IPS-NIHi7 (cell line): ENCODE measurements around the gene GGA1.
A peak's percentile ranks its signal among the peaks of the same experiment; 100 is the strongest.
"Not testable (repeated sequence)": the region's sequence is repeated elsewhere in the genome, so short reads cannot be mapped to it uniquely, and the experiment has no call there.

Experiments
- DNase-seq: peaks from one replicate; pipeline ENCODE4 v3.0.0; 2012; ENCODE audit warnings: mixed read lengths; ENCODE audit errors: extremely low spot score

Gene GGA1

DNA sequence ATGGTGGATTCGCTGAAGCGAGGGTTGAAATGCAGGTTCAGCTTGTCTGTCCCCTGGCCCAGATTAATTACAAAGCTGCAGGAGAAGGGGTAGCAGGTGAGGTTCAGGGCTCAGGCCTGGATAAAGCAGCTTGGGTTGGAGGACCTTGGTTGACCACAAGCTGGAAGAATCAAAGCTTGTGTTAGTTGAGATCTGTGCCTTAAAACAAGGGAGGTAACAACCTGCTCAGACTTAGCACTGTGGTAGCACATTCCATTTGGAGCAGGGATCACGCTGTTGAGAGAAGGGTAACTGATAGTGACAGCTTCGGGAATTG is 38.0 kb upstream of the GGA1 start:
- no peak for DNase-seq

DNA sequence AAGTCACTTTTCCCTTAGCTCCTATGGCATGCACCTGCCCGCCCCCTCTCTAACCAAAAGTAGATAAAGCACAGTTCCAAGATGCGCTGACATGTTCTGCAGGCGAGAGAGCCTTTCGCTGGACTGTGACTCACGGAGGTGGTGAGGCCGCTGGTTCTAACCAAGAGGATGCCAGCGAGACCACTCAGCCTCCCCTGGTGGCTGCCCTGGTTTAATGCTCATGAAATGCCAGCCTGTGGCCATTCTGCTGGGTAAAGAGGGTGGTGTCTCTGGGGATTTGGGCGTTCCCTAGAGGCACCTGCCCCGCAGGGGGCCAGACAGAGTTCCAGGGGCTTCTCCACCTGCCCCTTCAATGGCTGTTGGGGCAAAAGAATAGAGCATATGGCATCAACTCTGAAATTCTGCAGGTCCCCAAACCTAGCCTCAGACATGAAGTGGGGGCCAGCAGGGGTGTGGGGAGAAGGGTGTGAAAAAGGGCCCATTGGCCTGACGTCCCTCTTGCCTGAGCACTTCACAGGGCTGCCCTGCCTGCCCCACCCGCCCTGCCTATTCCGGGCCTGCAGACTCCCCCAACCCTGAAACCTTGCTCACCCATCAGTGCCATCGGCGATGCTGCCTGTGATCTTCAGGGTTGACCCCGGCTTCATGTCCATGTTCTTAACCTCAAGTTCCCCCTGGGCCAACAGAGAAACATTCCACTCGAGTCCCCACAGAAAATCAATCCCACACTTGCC is 37.2 kb upstream of the GGA1 start:
- no peak for DNase-seq

GRCh38 chr22:37571992-37572373 is 36.7 kb upstream of the GGA1 start:
- no peak for DNase-seq

DNA sequence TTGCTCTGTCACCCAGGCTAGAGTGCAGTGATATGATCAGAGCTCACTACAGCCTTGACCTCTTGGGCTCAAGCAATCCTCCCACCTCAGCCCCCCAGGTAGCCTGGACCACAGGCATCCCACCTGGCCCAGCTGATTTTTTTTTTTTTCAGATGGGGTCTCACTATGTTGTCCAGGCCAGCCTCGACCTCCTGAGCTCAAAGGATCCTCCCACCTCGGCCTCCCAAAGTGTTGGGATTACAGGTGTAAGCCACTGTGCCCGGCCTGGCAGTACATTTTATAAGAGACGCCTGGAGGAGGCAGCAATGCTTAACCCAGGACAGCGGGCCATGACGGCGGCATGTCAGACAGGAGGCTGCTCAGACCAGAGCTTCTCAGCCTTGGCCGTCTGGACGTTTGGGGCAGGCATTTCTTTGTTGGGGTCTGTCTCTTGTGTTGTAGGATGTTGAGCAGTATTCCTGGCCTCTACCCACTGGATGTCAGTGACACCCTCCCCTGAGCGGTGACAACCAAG is 33.1 kb upstream of the GGA1 start:
- no peak for DNase-seq

- no peak for DNase-seq
Measured at GRCh38 chr22:37578002-37578401, 30.6 kb upstream of the GGA1 start.

GRCh38 chr22:37581504-37581903 is 27.1 kb upstream of the GGA1 start:
- DNase-seq, result no peak

DNA sequence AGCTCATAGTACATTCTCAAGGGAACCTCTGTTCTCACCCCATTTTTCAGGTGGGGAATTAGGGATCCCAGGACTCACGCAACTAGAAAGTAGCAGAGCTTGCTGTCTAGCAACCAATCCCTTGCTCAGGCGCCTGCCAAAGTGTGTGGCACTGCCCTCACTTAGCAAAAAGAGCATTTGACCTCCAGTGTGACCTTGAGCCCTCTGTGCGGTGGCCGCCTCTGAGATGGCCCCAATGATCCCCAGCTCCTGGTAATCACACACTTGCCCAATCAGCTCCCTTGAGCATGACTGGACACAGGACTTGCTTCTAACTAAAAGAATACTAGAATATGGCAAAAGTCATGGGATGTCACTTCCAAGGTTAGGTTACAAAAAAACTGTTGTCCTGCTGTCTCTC is 26.1 kb upstream of the GGA1 start:
- DNase-seq, result no peak

- DNase-seq, result no peak
Measured at GRCh38 chr22:37588546-37589215, 20.0 kb upstream of the GGA1 start.

DNA sequence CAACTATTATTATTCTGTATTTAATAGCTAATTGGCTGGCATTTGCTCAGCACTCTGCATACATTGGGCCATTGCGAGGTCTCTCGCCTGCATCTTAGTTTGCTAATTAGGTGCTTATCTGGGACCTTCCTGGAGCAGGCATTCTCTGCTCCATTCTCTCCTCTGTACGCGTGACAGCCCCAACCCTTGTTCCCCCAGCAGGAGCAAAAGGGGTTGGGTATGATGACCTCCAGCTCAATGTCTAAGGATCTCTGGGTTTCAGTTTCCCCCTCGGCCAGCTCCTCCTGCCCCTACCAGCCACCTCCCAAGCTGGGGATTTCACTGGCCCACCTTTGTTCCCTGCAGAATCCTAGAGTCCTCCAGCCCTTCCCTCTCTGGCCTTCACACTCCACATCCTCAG is 19.0 kb upstream of the GGA1 start:
- no peak for DNase-seq

GRCh38 chr22:37591081-37591480 is 17.6 kb upstream of the GGA1 start:
- DNase-seq, result not testable (repeated sequence)

DNA sequence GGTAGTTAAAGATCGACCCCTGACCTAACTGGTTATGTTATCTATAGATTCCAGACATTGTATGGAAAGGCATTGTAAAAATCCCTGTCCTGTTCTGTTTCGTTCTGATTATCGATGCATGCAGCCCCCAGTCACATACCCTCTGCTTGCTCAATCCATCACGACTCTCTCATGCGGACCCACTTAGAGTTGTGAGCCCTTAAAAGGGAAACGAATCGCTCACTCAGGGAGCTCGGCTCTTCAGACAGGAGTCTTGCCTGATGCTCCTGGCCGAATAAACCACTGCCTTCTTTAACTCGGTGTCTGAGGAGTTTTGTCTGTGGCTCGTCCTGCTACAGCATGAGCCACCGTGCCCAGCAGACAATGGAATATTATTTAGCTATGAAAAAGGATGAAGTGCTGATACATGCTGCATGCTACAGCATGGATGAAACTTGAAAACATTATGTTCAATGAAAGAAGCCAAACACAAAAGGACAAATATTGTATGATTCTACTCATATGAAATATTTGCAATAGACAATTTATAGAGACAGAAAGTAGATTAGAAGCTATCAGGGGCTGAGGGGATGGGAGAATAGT is 16.7 kb upstream of the GGA1 start:
- no peak for DNase-seq

DNA sequence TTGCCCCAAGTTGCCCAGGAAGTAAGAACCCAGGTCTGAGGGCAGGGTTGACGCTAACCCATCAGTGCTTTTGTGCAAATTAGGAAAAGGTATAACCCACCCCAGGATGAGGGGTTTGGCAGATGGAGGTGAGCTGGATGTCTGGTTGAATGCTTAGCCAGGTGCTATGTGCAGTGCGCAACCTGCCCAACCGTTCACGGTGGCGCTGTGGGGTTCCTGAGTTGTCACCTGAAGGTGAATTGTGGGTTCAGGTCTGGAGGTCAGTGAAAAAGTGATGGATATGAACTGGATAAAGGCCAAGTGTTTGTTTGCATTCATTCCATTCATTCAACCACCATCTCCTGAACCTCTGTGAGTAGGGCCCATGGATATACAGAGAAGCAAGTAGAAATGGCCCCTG is 14.4 kb upstream of the GGA1 start:
- no peak for DNase-seq

DNA sequence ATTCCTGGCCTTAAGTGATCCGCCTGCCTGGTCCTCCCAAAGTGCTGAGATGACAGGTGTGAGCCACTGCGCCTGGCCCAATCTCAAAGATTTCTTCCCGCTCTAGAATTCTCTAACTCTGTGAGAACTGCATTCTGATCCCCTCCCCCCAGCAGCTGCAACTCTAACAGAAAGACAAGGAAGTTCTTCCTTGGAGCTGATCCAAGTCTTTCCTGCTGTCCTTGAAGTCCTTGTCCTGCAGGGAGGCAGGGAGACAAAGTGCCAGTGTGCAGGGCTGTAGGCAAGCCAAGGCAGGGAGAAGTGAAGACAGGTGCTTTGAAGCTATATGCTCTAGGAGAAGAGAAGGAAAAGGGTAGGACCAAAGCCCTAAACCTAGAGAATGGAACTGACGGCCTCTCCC is 9.5 kb upstream of the GGA1 start:
- no peak for DNase-seq

DNA sequence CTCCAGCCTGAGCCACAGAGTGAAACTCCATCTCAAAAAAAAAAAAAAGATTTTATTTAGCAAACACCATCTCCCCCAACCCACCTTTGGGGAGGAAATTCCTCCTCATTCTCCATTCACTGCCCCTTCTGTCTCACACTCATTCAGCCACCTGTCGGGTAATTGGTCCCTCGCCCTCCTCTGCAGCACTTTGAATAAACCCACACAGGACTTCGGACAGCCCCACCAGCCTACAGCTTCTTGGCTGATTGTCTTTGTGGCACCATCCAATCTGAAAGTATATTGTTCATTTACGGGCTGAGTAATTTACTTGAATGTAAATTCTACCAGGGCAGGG is 7.5 kb upstream of the GGA1 start:
- DNase-seq, result no peak

GRCh38 chr22:37601540-37602442 is 6.8 kb upstream of the GGA1 start:
- DNase-seq, result peak; percentile 86

DNA sequence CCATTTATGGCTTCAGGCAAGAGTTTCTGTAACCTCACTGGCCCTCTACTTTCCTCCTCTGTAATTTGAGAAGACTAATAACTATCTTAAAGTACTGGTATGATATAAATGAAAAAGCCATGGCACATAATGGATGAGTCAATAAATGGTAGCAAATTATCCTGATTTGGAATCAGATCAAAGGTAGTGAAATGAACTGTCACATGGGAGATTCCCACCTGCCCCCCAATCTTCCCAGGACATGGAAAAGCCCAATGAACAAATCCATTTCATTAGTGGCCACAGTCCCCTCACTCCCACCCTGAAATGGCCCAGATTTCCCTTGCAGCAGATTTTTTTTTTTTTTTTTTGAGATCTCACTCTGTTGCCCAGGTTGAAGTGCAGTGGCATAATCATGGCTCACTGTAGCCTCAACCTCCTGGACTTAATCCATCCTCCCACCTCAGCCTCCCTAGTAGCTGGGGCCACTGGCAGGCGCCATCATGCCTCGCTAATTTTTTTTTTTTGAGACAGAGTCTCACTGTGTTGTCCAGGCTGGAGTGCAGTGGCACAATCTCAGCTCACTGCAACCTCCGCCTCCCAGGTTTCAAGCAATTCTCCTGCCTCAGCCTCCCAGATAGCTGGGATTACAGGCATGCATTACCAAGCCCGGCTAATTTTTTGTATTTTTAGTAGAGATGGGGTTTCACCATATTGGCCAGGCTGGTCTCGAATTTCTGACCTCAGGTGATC is 5.9 kb upstream of the GGA1 start:
- DNase-seq, result not testable (repeated sequence)

DNA sequence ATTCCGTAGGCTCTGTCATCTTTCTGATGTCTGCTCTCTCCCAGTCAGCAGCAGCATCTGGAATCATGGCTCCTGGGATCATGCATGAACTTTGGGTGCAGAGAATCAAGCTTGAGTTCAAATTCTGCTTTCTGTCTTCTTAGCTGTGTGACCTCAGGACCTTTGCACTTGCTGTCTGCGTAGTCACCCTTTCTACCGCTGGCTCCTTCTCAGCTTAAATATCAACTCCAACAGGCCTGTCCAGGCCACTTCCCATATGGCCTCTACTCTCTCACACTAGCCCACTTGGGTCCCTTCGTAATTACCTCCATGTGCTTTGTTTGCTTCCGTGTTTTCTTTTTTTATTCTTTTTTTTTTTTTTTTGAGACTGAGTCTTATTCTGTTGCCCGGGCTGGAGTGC is 4.6 kb upstream of the GGA1 start:
- no peak for DNase-seq

DNA sequence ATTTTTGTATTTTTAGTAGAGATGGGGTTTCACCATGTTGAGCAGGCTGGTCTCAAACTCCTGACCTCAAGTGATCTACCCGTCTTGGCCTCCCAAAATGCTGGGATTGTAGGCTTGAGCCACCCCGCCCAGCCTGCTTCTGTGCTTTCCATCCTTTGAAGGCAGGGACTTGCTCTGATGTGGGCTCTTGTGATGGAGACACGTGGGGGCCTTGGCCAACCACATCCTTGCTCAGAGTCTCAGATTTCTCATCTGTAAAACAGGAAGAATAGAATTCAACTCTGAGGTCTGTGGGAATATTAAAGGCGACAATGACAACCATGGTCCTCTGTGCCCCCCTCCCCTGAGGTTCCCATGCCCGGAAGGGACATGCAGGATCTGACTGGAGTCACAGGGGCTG is 3.8 kb upstream of the GGA1 start:
- DNase-seq, result no peak

- DNase-seq, result peak; percentile 93
Measured at GRCh38 chr22:37607010-37607934, 1.4 kb upstream of the GGA1 start.

DNA sequence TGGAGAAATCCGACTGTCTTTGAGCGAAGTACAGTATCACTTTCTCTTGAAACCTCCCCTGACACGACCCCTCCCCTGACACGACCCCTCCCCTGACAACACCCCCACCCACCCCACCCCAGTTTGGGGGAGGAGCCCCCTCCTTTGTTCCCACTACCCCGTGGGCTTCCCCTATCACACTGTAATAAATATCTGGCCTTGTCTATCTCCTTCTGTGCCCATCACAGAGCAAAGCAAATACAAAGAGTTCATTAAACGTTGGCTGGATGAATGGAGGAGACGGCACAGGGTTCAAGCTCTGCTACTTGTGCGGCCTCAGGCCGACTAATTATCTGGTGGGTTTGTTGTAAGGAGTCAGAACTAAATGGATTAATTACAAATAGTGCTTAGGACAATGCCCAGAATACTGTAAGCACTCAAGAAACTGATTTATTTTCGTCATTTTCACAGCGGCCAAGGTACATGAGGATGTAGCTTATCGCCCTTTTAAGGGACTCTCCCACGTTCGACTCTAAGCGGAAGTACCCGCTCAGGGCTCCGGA is 628 bp upstream of the GGA1 start:
- DNase-seq, result no peak
